HepG2 (cell line): ENCODE data around the gene QKI. TPM values are rescaled to one million over a fixed set of nuclear protein-coding genes. Genes with fewer than 3 reads are reported as not detected.

Experiments used
- ESRRA ChIP-seq: sonication (generic); formaldehyde crosslinking; IDR thresholded peaks from 2 replicates; pipeline ENCODE4 v1.5.1; 2020; ENCODE audit warnings: mild to moderate bottlenecking, low read depth, missing genetic modification reagents
- ETV5 ChIP-seq: IDR thresholded peaks from 2 replicates; pipeline ENCODE4 v1.6.1; 2018; ENCODE audit warnings: missing biosample characterization, missing genetic modification reagents, inconsistent platforms, borderline replicate concordance
- FOSL2 ChIP-seq: sonication (generic); formaldehyde crosslinking; IDR thresholded peaks from 2 replicates; pipeline ENCODE4 v1.4.0; 2020; ENCODE audit warnings: missing genetic modification reagents
- GABPB1 ChIP-seq: IDR thresholded peaks from 2 replicates; pipeline ENCODE4 v1.6.1; 2016; ENCODE audit warnings: mild to moderate bottlenecking, missing genetic modification reagents, moderate library complexity, missing compliant biosample characterization
- GTF3A ChIP-seq: sonication (generic); formaldehyde crosslinking; conservative IDR thresholded peaks from 2 replicates; pipeline ENCODE4 v1.4.0; 2020; ENCODE audit warnings: mild to moderate bottlenecking, missing genetic modification reagents
- HOXA3 ChIP-seq: sonication (generic); formaldehyde crosslinking; IDR thresholded peaks from 2 replicates; pipeline ENCODE4 v1.5.0; 2020; ENCODE audit warnings: missing genetic modification reagents
- ISL2 ChIP-seq: sonication (generic); formaldehyde crosslinking; IDR thresholded peaks from 2 replicates; pipeline ENCODE4 v1.5.0; 2020; ENCODE audit warnings: missing genetic modification reagents
- MED13 ChIP-seq: sonication (generic); formaldehyde crosslinking; IDR thresholded peaks from 2 replicates; pipeline ENCODE4 v1.5.0; 2020; ENCODE audit warnings: missing genetic modification reagents
- PCBP2 ChIP-seq: fragments of 200-400 bp; formaldehyde crosslinking; optimal IDR thresholded peaks from 2 replicates; pipeline ENCODE3; 2018; ENCODE audit warnings: low read length, low read depth; ENCODE audit not compliant: poor library complexity, severe bottlenecking
- PPARG ChIP-seq: conservative IDR thresholded peaks from 2 replicates; pipeline ENCODE4 v1.6.1; 2016; ENCODE audit warnings: missing biosample characterization, missing genetic modification reagents
- SETDB1 ChIP-seq: sonication (generic); formaldehyde crosslinking; IDR thresholded peaks from 2 replicates; pipeline ENCODE4 v1.5.1; 2020; ENCODE audit warnings: missing genetic modification reagents, mild to moderate bottlenecking, borderline replicate concordance
- YEATS4 ChIP-seq: sonication (generic); formaldehyde crosslinking; IDR thresholded peaks from 2 replicates; pipeline ENCODE4 v1.4.0; 2020; ENCODE audit warnings: missing genetic modification reagents, borderline replicate concordance
- ZBTB1 ChIP-seq: sonication (generic); formaldehyde crosslinking; IDR thresholded peaks from 2 replicates; pipeline ENCODE4 v1.4.0; 2020; ENCODE audit warnings: missing genetic modification reagents, borderline replicate concordance
- ZBTB38 ChIP-seq: sonication (generic); formaldehyde crosslinking; IDR thresholded peaks from 2 replicates; pipeline ENCODE4 v1.5.1; 2020; ENCODE audit warnings: mild to moderate bottlenecking, missing genetic modification reagents
- ZNF234 ChIP-seq: sonication (generic); formaldehyde crosslinking; conservative IDR thresholded peaks from 2 replicates; pipeline ENCODE4 v1.5.1; 2020; ENCODE audit warnings: mild to moderate bottlenecking, missing genetic modification reagents
- ZNF317 ChIP-seq: sonication (generic); formaldehyde crosslinking; IDR thresholded peaks from 2 replicates; pipeline ENCODE4 v1.5.0; 2020; ENCODE audit warnings: mild to moderate bottlenecking, missing genetic modification reagents
- ZNF468 ChIP-seq: sonication (generic); formaldehyde crosslinking; IDR thresholded peaks from 2 replicates; pipeline ENCODE4 v1.8.0; 2022; ENCODE audit warnings: mild to moderate bottlenecking, moderate library complexity, missing genetic modification reagents
- polyA plus RNA-seq, 8 experiments: library from polyadenylated mRNA; depleted of rRNA in 3 of 8; stranded (reverse) in 7 of 8; unstranded in 1 of 8; fragments of >200 nt; fragmentation: Illumina TruSeq in 4 of 8; extraction: Trizol in 4 of 8; gene quantifications; 2 replicates each; pipeline versions ENCODE4 v1.2.1 to v1.2.3, GENCODE V29; 2011 to 2016; ENCODE audit warnings: low read depth in 4 of 8, missing spikeins in 1 of 8, mixed read lengths in 1 of 8; ENCODE audit not compliant: insufficient read depth in 1 of 8
- total RNA-seq, 5 experiments: library from RNA; depleted of rRNA; stranded (reverse); fragments of >200 nt; fragmentation: Illumina TruSeq; extraction: Trizol; gene quantifications; 2 replicates each; pipeline ENCODE4 v1.2.3, GENCODE V29; 2016; ENCODE audit warnings: low read depth in 1 of 5
- TF ChIP-seq, protein P1 (sequence below): sonication (generic); formaldehyde crosslinking; IDR thresholded peaks from 2 replicates; pipeline ENCODE4 v1.5.1; 2020; ENCODE audit warnings: mild to moderate bottlenecking, moderate library complexity, missing genetic modification reagents
- TF ChIP-seq, protein P2 (sequence below): IDR thresholded peaks from 2 replicates; pipeline ENCODE4 v1.6.1; 2018; ENCODE audit warnings: missing genetic modification reagents
- TF ChIP-seq, protein P3 (sequence below): sonication (generic); formaldehyde crosslinking; IDR thresholded peaks from 2 replicates; pipeline ENCODE4 v1.4.0; 2020; ENCODE audit warnings: low read depth, mild to moderate bottlenecking, missing genetic modification reagents
- TF ChIP-seq, protein P4 (sequence below): sonication (generic); formaldehyde crosslinking; IDR thresholded peaks from 2 replicates; pipeline ENCODE4 v1.5.0; 2020; ENCODE audit warnings: mild to moderate bottlenecking, missing genetic modification reagents
- TF ChIP-seq, protein P5 (sequence below): sonication (generic); formaldehyde crosslinking; IDR thresholded peaks from 2 replicates; pipeline ENCODE4 v1.8.1; 2022; ENCODE audit warnings: low read depth, mild to moderate bottlenecking, missing genetic modification reagents
- TF ChIP-seq, protein P6 (sequence below): IDR thresholded peaks from 2 replicates; pipeline ENCODE4 v1.6.1; 2012; ENCODE audit warnings: inconsistent platforms

The QKI gene
- total and polyA plus RNA-seq, 2 of the 13 experiments (the other 11 are each of a cell fraction or from before 2014, with no cell fraction given) = 136 to 137 TPM

DNA sequence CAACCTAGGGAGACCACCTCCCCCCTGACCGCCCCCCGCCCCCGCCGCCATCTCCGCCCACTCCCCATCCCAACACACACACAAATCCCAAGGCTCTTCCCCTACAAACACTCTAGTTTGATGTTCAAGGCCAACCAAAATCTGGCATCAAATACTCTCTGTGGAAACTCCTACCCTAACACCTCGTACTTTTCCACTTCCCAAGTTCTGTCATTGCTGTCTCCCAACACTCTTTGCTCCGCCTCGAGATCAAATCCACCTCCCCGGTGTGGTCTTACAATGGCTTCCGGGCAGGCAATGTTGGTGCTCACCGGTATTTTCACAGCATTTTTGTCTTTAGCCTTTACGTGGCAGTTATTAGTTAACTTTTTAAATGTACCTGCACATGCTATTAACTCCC is 4.8 kb upstream of the QKI start (continued):
- no peak for TF ChIP-seq ZNF234 (CRISPR knock-in tag)
- TF ChIP-seq ZNF317 = peak; percentile 59; the same call in 1 of the 2 replicates
- no peak for TF ChIP-seq ZNF468 (CRISPR knock-in tag)
- TF ChIP-seq, protein P1, sequence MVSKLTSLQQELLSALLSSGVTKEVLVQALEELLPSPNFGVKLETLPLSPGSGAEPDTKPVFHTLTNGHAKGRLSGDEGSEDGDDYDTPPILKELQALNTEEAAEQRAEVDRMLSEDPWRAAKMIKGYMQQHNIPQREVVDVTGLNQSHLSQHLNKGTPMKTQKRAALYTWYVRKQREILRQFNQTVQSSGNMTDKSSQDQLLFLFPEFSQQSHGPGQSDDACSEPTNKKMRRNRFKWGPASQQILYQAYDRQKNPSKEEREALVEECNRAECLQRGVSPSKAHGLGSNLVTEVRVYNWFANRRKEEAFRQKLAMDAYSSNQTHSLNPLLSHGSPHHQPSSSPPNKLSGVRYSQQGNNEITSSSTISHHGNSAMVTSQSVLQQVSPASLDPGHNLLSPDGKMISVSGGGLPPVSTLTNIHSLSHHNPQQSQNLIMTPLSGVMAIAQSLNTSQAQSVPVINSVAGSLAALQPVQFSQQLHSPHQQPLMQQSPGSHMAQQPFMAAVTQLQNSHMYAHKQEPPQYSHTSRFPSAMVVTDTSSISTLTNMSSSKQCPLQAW (CRISPR knock-in tag) = 0 out of 2 replicates have a peak, but pooled peaks have one; percentile 28
- no peak for TF ChIP-seq ZBTB38 (CRISPR knock-in tag)
- TF ChIP-seq ETV5 = peak; percentile 76; the same call in 1 of the 2 replicates
- peak; percentile 52 for TF ChIP-seq FOSL2
- no peak for TF ChIP-seq ESRRA
- TF ChIP-seq GTF3A = no peak
- TF ChIP-seq, protein P2, sequence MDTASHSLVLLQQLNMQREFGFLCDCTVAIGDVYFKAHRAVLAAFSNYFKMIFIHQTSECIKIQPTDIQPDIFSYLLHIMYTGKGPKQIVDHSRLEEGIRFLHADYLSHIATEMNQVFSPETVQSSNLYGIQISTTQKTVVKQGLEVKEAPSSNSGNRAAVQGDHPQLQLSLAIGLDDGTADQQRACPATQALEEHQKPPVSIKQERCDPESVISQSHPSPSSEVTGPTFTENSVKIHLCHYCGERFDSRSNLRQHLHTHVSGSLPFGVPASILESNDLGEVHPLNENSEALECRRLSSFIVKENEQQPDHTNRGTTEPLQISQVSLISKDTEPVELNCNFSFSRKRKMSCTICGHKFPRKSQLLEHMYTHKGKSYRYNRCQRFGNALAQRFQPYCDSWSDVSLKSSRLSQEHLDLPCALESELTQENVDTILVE (CRISPR knock-in tag) = no peak
- peak; percentile 55; the same call in 1 of the 2 replicates for TF ChIP-seq YEATS4 (CRISPR knock-in tag)
- TF ChIP-seq, protein P3, sequence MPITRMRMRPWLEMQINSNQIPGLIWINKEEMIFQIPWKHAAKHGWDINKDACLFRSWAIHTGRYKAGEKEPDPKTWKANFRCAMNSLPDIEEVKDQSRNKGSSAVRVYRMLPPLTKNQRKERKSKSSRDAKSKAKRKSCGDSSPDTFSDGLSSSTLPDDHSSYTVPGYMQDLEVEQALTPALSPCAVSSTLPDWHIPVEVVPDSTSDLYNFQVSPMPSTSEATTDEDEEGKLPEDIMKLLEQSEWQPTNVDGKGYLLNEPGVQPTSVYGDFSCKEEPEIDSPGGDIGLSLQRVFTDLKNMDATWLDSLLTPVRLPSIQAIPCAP = no peak
- 0 out of 2 replicates have a peak, but pooled peaks have one; percentile 31 for TF ChIP-seq MED13 (CRISPR knock-in tag)
- no peak for TF ChIP-seq PCBP2
- TF ChIP-seq, protein P4, sequence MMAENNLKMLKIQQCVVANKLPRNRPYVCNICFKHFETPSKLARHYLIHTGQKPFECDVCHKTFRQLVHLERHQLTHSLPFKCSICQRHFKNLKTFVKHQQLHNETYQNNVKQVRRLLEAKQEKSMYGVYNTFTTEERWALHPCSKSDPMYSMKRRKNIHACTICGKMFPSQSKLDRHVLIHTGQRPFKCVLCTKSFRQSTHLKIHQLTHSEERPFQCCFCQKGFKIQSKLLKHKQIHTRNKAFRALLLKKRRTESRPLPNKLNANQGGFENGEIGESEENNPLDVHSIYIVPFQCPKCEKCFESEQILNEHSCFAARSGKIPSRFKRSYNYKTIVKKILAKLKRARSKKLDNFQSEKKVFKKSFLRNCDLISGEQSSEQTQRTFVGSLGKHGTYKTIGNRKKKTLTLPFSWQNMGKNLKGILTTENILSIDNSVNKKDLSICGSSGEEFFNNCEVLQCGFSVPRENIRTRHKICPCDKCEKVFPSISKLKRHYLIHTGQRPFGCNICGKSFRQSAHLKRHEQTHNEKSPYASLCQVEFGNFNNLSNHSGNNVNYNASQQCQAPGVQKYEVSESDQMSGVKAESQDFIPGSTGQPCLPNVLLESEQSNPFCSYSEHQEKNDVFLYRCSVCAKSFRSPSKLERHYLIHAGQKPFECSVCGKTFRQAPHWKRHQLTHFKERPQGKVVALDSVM (CRISPR knock-in tag) = no peak
- TF ChIP-seq HOXA3 = 0 out of 2 replicates have a peak, but pooled peaks have one; percentile 43
- no peak for TF ChIP-seq SETDB1
- TF ChIP-seq, protein P5, sequence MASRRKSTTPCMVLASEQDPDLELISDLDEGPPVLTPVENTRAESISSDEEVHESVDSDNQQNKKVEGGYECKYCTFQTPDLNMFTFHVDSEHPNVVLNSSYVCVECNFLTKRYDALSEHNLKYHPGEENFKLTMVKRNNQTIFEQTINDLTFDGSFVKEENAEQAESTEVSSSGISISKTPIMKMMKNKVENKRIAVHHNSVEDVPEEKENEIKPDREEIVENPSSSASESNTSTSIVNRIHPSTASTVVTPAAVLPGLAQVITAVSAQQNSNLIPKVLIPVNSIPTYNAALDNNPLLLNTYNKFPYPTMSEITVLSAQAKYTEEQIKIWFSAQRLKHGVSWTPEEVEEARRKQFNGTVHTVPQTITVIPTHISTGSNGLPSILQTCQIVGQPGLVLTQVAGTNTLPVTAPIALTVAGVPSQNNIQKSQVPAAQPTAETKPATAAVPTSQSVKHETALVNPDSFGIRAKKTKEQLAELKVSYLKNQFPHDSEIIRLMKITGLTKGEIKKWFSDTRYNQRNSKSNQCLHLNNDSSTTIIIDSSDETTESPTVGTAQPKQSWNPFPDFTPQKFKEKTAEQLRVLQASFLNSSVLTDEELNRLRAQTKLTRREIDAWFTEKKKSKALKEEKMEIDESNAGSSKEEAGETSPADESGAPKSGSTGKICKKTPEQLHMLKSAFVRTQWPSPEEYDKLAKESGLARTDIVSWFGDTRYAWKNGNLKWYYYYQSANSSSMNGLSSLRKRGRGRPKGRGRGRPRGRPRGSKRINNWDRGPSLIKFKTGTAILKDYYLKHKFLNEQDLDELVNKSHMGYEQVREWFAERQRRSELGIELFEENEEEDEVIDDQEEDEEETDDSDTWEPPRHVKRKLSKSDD = no peak
- TF ChIP-seq ISL2 = peak; percentile 66; the same call in 1 of the 2 replicates
- TF ChIP-seq GABPB1 (CRISPR knock-in tag) = peak; percentile 21; the same call in 1 of the 2 replicates
- TF ChIP-seq PPARG (CRISPR knock-in tag) = peak; percentile 30; the same call in 1 of the 2 replicates
- TF ChIP-seq ZBTB1 = no peak
- TF ChIP-seq, protein P6, sequence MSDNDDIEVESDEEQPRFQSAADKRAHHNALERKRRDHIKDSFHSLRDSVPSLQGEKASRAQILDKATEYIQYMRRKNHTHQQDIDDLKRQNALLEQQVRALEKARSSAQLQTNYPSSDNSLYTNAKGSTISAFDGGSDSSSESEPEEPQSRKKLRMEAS = peak; percentile 52
